Kidney (tissue), 14 donors: Measurements from ENCODE around the gene ADAMTS15. TPM values are rescaled to one million over a fixed set of nuclear protein-coding genes. Genes with fewer than 3 reads are reported as not detected.

Experiments
- DNase-seq, 5 donors: peaks; one replicate each; pipeline ENCODE4 v3.0.0-alpha.2; 2013 to 2020
- FAIRE-seq: peaks from 2 replicates; lab custom pipeline; 2012; peaks lifted over from hg19 to GRCh38; lab: Jason Lieb, UNC
- H3K27ac ChIP-seq, 2 donors: one replicate each; pipeline ENCODE4 v1.7.0; 2013; ENCODE audit warnings: low read depth in 2 of 2, low read length in 2 of 2, inconsistent platforms in 1 of 2
- H3K27me3 ChIP-seq: one replicate; pipeline ENCODE4 v1.7.1; 2013; ENCODE audit warnings: low read length, inconsistent platforms; ENCODE audit not compliant: control insufficient read depth, insufficient read depth
- H3K36me3 ChIP-seq, 3 donors: one replicate each; pipeline versions ENCODE4 v1.7.0 to v1.7.1; 2013; ENCODE audit warnings: low read length in 3 of 3, control low read depth in 1 of 3, inconsistent platforms in 1 of 3; ENCODE audit not compliant: insufficient read depth in 3 of 3, control insufficient read depth in 2 of 3
- H3K4me1 ChIP-seq, 3 donors: one replicate each; pipeline versions ENCODE4 v1.7.0 to v1.7.1; 2013; ENCODE audit warnings: low read length in 3 of 3, inconsistent platforms in 1 of 3, low read depth in 1 of 3; ENCODE audit not compliant: control insufficient read depth in 2 of 3, insufficient read depth in 2 of 3
- H3K4me3 ChIP-seq, 3 donors: one replicate each; pipeline versions ENCODE4 v1.7.0 to v1.8.1; 2013; ENCODE audit warnings: low read length in 3 of 3, control low read depth in 1 of 3, inconsistent platforms in 1 of 3
- H3K9ac ChIP-seq, 3 donors: one replicate each; pipeline versions ENCODE4 v1.7.0 to v1.7.1; 2013; ENCODE audit warnings: low read length in 3 of 3, control low read depth in 1 of 3, inconsistent platforms in 1 of 3
- H3K9me3 ChIP-seq, 3 donors: one replicate each; pipeline versions ENCODE4 v1.7.0 to v1.7.1; 2013; ENCODE audit warnings: low read length in 3 of 3, control low read depth in 1 of 3, inconsistent platforms in 1 of 3; ENCODE audit not compliant: control insufficient read depth in 2 of 3, insufficient read depth in 1 of 3
- intact Hi-C: fragments of 100-400 bp; cut with DNase I; formaldehyde crosslinking; loops from one replicate; pipeline ENCODE4 v1.11.1; 2022
- polyA plus RNA-seq: library from polyadenylated mRNA; stranded (reverse); fragments of 350-450 nt; fragmentation: Illumina TruSeq; extraction: RNeasy Lipid Tissue Mini Kit (QIAGEN cat#74804); gene quantifications from one replicate; pipeline ENCODE4 v1.2.3, GENCODE V29; 2014; ENCODE audit warnings: low read depth, low replicate concordance; ENCODE audit not compliant: insufficient read depth
- total RNA-seq: library from RNA; stranded (reverse); fragmentation: NEBNext Ultra II Directional; extraction: Animal tissue kit (Norgen Biotek cat#: 25700); gene quantifications from one replicate; pipeline ENCODE4 v1.2.1, GENCODE V29; 2021
- TF ChIP-seq, protein P1 (sequence below): IDR thresholded peaks from 3 replicates; pipeline ENCODE4 v1.5.1; 2012; ENCODE audit warnings: mild to moderate bottlenecking, moderate library complexity, borderline replicate concordance; ENCODE audit not compliant: insufficient read depth; ENCODE audit errors: extremely low read depth
- donor health status: control.
- donor health status: control.
- donor health status: control.
- donor health status: control.
- donor health status: control.
- donor health status: DM: yes; HTN: yes; CAD: no.
- donor health status: Normal renal cell carcinoma (clear cell type).

Gene ADAMTS15
- total and polyA plus RNA-seq, 2 donors from 2014 or later: 3.6 to 6.2 TPM

GRCh38 chr11:130455483-130456127 lies 7.2 kb downstream of the ADAMTS15 start:
- Histone ChIP-seq H3K4me1 (peaks cover 7 to 19% (median 15%) of the 10 kb centered on the region in 3 donors), H3K27ac (no peak overlapping the region), H3K9ac (no peak overlapping the region), H3K36me3 (no peaks in the 10 kb centered on the region), H3K27me3 (no peaks in the 10 kb centered on the region), H3K9me3 (no peaks in the 10 kb centered on the region), H3K4me3 (no peak overlapping the region)
- TF ChIP-seq, protein P1, sequence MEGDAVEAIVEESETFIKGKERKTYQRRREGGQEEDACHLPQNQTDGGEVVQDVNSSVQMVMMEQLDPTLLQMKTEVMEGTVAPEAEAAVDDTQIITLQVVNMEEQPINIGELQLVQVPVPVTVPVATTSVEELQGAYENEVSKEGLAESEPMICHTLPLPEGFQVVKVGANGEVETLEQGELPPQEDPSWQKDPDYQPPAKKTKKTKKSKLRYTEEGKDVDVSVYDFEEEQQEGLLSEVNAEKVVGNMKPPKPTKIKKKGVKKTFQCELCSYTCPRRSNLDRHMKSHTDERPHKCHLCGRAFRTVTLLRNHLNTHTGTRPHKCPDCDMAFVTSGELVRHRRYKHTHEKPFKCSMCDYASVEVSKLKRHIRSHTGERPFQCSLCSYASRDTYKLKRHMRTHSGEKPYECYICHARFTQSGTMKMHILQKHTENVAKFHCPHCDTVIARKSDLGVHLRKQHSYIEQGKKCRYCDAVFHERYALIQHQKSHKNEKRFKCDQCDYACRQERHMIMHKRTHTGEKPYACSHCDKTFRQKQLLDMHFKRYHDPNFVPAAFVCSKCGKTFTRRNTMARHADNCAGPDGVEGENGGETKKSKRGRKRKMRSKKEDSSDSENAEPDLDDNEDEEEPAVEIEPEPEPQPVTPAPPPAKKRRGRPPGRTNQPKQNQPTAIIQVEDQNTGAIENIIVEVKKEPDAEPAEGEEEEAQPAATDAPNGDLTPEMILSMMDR: no peak
- intact Hi-C loops: no loop called here
- FAIRE-seq (no peak), DNase-seq (peak in 4 of 5 donors; percentile 41 to 86 (median 70))

DNA sequence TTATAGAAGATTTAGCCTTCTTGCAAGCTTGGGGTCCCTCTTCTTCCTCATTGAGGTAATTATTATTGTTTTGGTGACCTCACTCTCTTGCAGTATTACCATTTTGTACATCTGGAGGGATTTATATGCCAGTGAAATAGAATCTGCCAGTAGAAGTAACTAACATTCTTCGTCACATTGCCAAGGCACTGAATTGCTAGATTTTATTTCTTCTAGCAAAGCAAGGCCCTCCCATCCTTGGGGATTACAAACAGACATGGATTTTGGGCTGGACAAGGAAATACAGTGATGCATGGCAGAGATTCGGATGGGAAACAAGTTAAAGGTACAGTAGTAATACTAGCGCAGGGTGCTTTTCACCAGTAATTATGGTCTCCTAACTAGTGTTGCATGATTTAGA lies 7.8 kb downstream of the ADAMTS15 start:
- peaks cover 2 to 19% (median 14%) of the 10 kb centered on the region in 3 donors for H3K4me1 ChIP-seq
- H3K9ac ChIP-seq: no peak overlapping the region
- no peaks in the 10 kb centered on the region for H3K36me3 ChIP-seq
- no peak overlapping the region for H3K27ac ChIP-seq
- no peak overlapping the region for H3K4me3 ChIP-seq
- H3K9me3 ChIP-seq: no peaks in the 10 kb centered on the region
- no peak for DNase-seq
- TF ChIP-seq, protein P1: no peak
- FAIRE-seq: no peak
- H3K27me3 ChIP-seq: no peaks in the 10 kb centered on the region
- intact Hi-C loops: no loop called here

GRCh38 chr11:130457623-130458409 lies 9.4 kb downstream of the ADAMTS15 start:
- Histone ChIP-seq H3K27ac (no peak overlapping the region), H3K9ac (no peak overlapping the region), H3K9me3 (no peaks in the 10 kb centered on the region), H3K4me3 (no peak overlapping the region), H3K27me3 (no peaks in the 10 kb centered on the region), H3K4me1 (peaks cover 2 to 19% (median 13%) of the 10 kb centered on the region in 3 donors), H3K36me3 (peaks cover 0 to under 1% (median under 1%) of the 10 kb centered on the region in 3 donors)
- FAIRE-seq (no peak), DNase-seq (no peak)
- TF ChIP-seq, protein P1: no peak
- intact Hi-C loops: no loop called here
